A673 (cell line): ENCODE results near the gene TSPYL4. TPM values are rescaled to one million over a fixed set of nuclear protein-coding genes. Genes with fewer than 3 reads are reported as not detected.

ENCODE experiments used
- Bru-seq: library from RNA; stranded (reverse); fragments of 400-500 nt; gene quantifications from one replicate; lab custom pipeline; 2021; lab: Mats Ljungman, UMichigan
- BruChase-seq, 2 experiments: library from RNA; stranded (reverse); fragments of 400-500 nt; gene quantifications; one replicate each; lab custom pipeline; 2021; lab: Mats Ljungman, UMichigan
- BruUV-seq: library from RNA; stranded (reverse); fragments of 400-500 nt; replicated peaks from 2 replicates; lab custom pipeline; 2021; lab: Mats Ljungman, UMichigan
- CTCF ChIA-PET: fragments of 300-600 bp; sonication (Branson Sonifier 250); formaldehyde crosslinking; loops from one replicate; lab custom pipeline; 2022; ENCODE audit warnings: antibody characterized with exemption; lab: Charles Lee
- POLR2A ChIA-PET: fragments of 300-600 bp; sonication (Branson Sonifier 250); formaldehyde crosslinking; loops from one replicate; lab custom pipeline; 2022; ENCODE audit warnings: antibody characterized with exemption; ENCODE audit not compliant: low non-redundant PET; lab: Charles Lee
- DNase-seq: peaks from one replicate; pipeline ENCODE4 v3.0.0-alpha.2; 2015; ENCODE audit warnings: low spot score
- H3K27ac ChIP-seq: fragments of 200-600 bp; sonication (generic); 2 replicates; pipeline ENCODE4 v1.5.1; 2016; ENCODE audit warnings: mixed run types, low read depth, mild to moderate bottlenecking, mixed read lengths, antibody characterized with exemption, low read length; ENCODE audit not compliant: poor library complexity, severe bottlenecking
- H3K27me3 ChIP-seq: fragments of 200-600 bp; sonication (generic); replicated peaks from 2 replicates; pipeline ENCODE4 v1.6.1; 2017; ENCODE audit warnings: mixed run types, low read depth, mild to moderate bottlenecking, mixed read lengths, antibody characterized with exemption, low read length; ENCODE audit not compliant: insufficient read depth, poor library complexity
- H3K36me3 ChIP-seq: fragments of 200-600 bp; sonication (generic); 2 replicates; pipeline ENCODE4 v1.6.1; 2016; ENCODE audit warnings: mixed run types, mild to moderate bottlenecking, mixed read lengths, antibody characterized with exemption, low read length; ENCODE audit not compliant: insufficient read depth, poor library complexity, severe bottlenecking
- H3K4me1 ChIP-seq: fragments of 200-600 bp; sonication (generic); 2 replicates; pipeline ENCODE4 v1.6.1; 2017; ENCODE audit warnings: mixed run types, mild to moderate bottlenecking, mixed read lengths, antibody characterized with exemption, low read length; ENCODE audit not compliant: insufficient read depth, poor library complexity, severe bottlenecking
- H3K4me3 ChIP-seq: fragments of 200-600 bp; sonication (generic); 2 replicates; pipeline ENCODE4 v1.5.1; 2016; ENCODE audit warnings: low read depth, mixed run types, mild to moderate bottlenecking, mixed read lengths, low read length; ENCODE audit not compliant: poor library complexity, severe bottlenecking
- H3K9me3 ChIP-seq: fragments of 200-600 bp; sonication (generic); 2 replicates; pipeline ENCODE4 v1.6.1; 2016; ENCODE audit warnings: mixed run types, low read depth, mild to moderate bottlenecking, mixed read lengths, antibody characterized with exemption, low read length; ENCODE audit not compliant: poor library complexity, severe bottlenecking
- CTCF ChIP-seq: fragments of 300-800, 200-600 bp; sonication (generic); conservative IDR thresholded peaks from 2 replicates; pipeline ENCODE4 v1.5.1; 2017; ENCODE audit warnings: low read depth, mild to moderate bottlenecking, antibody characterized with exemption, low read length, moderate library complexity, mixed read lengths
- EZH2 ChIP-seq: fragments of 200-600 bp; sonication (generic); IDR thresholded peaks from 2 replicates; pipeline ENCODE4 v1.6.1; 2017; ENCODE audit warnings: borderline replicate concordance, low read depth, mild to moderate bottlenecking, mixed read lengths, antibody characterized with exemption, low read length; ENCODE audit not compliant: poor library complexity, severe bottlenecking
- intact Hi-C: fragments of 100-400 bp; cut with micrococcal nuclease; formaldehyde crosslinking; loops from one replicate; pipeline ENCODE4 v1.10.0; 2022; ENCODE audit not compliant: unreplicated experiment
- long read RNA-seq: library from polyadenylated mRNA; stranded (forward); transcript quantifications from one replicate; pipeline ENCODE4 v2.0.0, GENCODE V29; 2022
- total RNA-seq: library from RNA; stranded (reverse); gene quantifications from 2 replicates; pipeline ENCODE4 v1.2.3, GENCODE V29; 2021

TSPYL4 gene
- total RNA-seq (17.2 and 17.7 TPM in 2 replicates), Bru-seq, nascent RNA (percentile 88 among the genes with signal in this experiment), BruChase-seq, experiment 1, labeled RNA remaining after a 2-hour chase (percentile 96 among the genes with signal in this experiment), BruChase-seq, experiment 2, labeled RNA remaining after a 6-hour chase (percentile 93 among the genes with signal in this experiment)
- long read RNA-seq, full-length matches to known transcripts: 2 of 6 reads
- long read RNA-seq, partial matches to known transcripts: 0 of 6 reads
- long read RNA-seq, other reads (novel, unspliced or antisense): 4 of 6 reads

GRCh38 chr6:116253505-116254296, at the start of gene TSPYL4:
TSPYL4 (minus strand) TSS chr6:116254075; CDS start chr6:116254008, 67 bp downstream.
- CTCF ChIA-PET: interaction anchor here (2.7 kb wide), 1 partner anchor 15 kb away, joined by 8 read pairs; no protein-coding TSS in a partner anchor
- intact Hi-C loops: no loop called here
- POLR2A ChIA-PET: interaction anchor here (0.5 kb wide), 1 partner anchor 391 kb away, joined by 3 read pairs; no protein-coding TSS in a partner anchor
- Histone ChIP-seq H3K4me3 (peak within 1 kb of the TSS; percentile 81), H3K9me3 (no peaks in the 10 kb centered on the region), H3K36me3 (no peaks in the 10 kb centered on the region), H3K27ac (peak within 1 kb of the TSS; percentile 98), H3K27me3 (no peaks in the 10 kb centered on the region), H3K4me1 (peaks cover 38% of the 10 kb centered on the region)
- DNase-seq: peak; percentile 98
- no peak for TF ChIP-seq EZH2
- TF ChIP-seq CTCF: no peak
- BruUV-seq: no TSS peak

GRCh38 chr6:116301104-116301503, 47.2 kb upstream of the TSPYL4 start:
- ChIA-PET POLR2A (no interaction called here), CTCF (no interaction called here)
- no peak for TF ChIP-seq CTCF
- TF ChIP-seq EZH2: no peak

GRCh38 chr6:116300566-116300965, 46.7 kb upstream of the TSPYL4 start:
- POLR2A ChIA-PET: no interaction called here
- no TSS peak for BruUV-seq
- Histone ChIP-seq H3K27me3 (no peaks in the 10 kb centered on the region), H3K4me3 (no peak overlapping the region), H3K4me1 (no peaks in the 10 kb centered on the region), H3K9me3 (no peaks in the 10 kb centered on the region), H3K27ac (no peak overlapping the region), H3K36me3 (no peaks in the 10 kb centered on the region)
- TF ChIP-seq EZH2: no peak
- TF ChIP-seq CTCF: no peak
- intact Hi-C loops: no loop called here
- DNase-seq: no peak
- CTCF ChIA-PET: no interaction called here

More at GRCh38 chr6:116301104-116301503, 47.2 kb upstream of the TSPYL4 start:
- Histone ChIP-seq H3K27ac (no peak overlapping the region), H3K4me3 (no peak overlapping the region), H3K36me3 (no peaks in the 10 kb centered on the region), H3K9me3 (no peaks in the 10 kb centered on the region), H3K27me3 (no peaks in the 10 kb centered on the region), H3K4me1 (no peaks in the 10 kb centered on the region)
- no TSS peak for BruUV-seq
- intact Hi-C loops: no loop called here
- DNase-seq: no peak
